SK-N-SH treated with all-trans-retinoic acid at 6 μM for 48 hours (cell line): ENCODE data around the gene LRGUK.

ENCODE experiments used
- ARNTL ChIP-seq: fragments of 450-650 bp; formaldehyde crosslinking; IDR thresholded peaks from 2 replicates; pipeline ENCODE4 v1.5.0; 2020; ENCODE audit warnings: low read depth, mild to moderate bottlenecking, moderate library complexity, borderline replicate concordance
- CSDC2 ChIP-seq: fragments of 250-450 bp; sonication (Bioruptor Pico); IDR thresholded peaks from 2 replicates; pipeline ENCODE4 v1.5.0; 2020; ENCODE audit warnings: mild to moderate bottlenecking, moderate library complexity
- OSR1 ChIP-seq: fragments of 250-450 bp; sonication (Bioruptor Pico); IDR thresholded peaks from 2 replicates; pipeline ENCODE4 v1.8.0; 2022; ENCODE audit warnings: moderate library complexity, mild to moderate bottlenecking, inconsistent platforms
- POU6F1 ChIP-seq: fragments of 250-450 bp; sonication (Bioruptor Pico); IDR thresholded peaks from 2 replicates; pipeline ENCODE4 v1.8.0; 2021; ENCODE audit warnings: low read depth, mild to moderate bottlenecking, moderate library complexity, borderline replicate concordance
- PPARA ChIP-seq: fragments of 250-450 bp; sonication (Bioruptor Pico); IDR thresholded peaks from 2 replicates; pipeline ENCODE4 v1.5.0; 2020; ENCODE audit warnings: mild to moderate bottlenecking, borderline replicate concordance
- ZC3H10 ChIP-seq: fragments of 250-450 bp; sonication (Bioruptor Pico); IDR thresholded peaks from 2 replicates; pipeline ENCODE4 v1.5.1; 2021; ENCODE audit warnings: mild to moderate bottlenecking, moderate library complexity
- TF ChIP-seq, protein P1 (sequence below): fragments of 250-450 bp; sonication (Bioruptor Pico); IDR thresholded peaks from 2 replicates; pipeline ENCODE4 v1.5.1; 2021; ENCODE audit warnings: mild to moderate bottlenecking, moderate library complexity

- no peak for TF ChIP-seq POU6F1 (CRISPR knock-in tag)
- TF ChIP-seq, protein P1, sequence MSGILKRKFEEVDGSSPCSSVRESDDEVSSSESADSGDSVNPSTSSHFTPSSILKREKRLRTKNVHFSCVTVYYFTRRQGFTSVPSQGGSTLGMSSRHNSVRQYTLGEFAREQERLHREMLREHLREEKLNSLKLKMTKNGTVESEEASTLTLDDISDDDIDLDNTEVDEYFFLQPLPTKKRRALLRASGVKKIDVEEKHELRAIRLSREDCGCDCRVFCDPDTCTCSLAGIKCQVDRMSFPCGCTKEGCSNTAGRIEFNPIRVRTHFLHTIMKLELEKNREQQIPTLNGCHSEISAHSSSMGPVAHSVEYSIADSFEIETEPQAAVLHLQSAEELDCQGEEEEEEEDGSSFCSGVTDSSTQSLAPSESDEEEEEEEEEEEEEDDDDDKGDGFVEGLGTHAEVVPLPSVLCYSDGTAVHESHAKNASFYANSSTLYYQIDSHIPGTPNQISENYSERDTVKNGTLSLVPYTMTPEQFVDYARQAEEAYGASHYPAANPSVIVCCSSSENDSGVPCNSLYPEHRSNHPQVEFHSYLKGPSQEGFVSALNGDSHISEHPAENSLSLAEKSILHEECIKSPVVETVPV (CRISPR knock-in tag) = no peak
- TF ChIP-seq ARNTL = no peak
- TF ChIP-seq OSR1 (CRISPR knock-in tag) = no peak
- no peak for TF ChIP-seq PPARA (CRISPR knock-in tag)
- TF ChIP-seq ZC3H10 (CRISPR knock-in tag) = no peak
- no peak for TF ChIP-seq CSDC2 (CRISPR knock-in tag)
Measured at GRCh38 chr7:134203186-134203889, 76.2 kb downstream of the LRGUK start.
